Activated T-cell treated with anti-CD3 and anti-CD28 coated beads for 24 hours (primary cell): ENCODE measurements around the gene HSF2BP.
"Not testable (repeated sequence)": the region's sequence is repeated elsewhere in the genome, so short reads cannot be mapped to it uniquely, and the experiment has no call there.

Experiments
- DNase-seq: peaks from one replicate; pipeline ENCODE4 v3.0.0-alpha.2; 2020; ENCODE audit warnings: low read depth

Gene HSF2BP

DNA sequence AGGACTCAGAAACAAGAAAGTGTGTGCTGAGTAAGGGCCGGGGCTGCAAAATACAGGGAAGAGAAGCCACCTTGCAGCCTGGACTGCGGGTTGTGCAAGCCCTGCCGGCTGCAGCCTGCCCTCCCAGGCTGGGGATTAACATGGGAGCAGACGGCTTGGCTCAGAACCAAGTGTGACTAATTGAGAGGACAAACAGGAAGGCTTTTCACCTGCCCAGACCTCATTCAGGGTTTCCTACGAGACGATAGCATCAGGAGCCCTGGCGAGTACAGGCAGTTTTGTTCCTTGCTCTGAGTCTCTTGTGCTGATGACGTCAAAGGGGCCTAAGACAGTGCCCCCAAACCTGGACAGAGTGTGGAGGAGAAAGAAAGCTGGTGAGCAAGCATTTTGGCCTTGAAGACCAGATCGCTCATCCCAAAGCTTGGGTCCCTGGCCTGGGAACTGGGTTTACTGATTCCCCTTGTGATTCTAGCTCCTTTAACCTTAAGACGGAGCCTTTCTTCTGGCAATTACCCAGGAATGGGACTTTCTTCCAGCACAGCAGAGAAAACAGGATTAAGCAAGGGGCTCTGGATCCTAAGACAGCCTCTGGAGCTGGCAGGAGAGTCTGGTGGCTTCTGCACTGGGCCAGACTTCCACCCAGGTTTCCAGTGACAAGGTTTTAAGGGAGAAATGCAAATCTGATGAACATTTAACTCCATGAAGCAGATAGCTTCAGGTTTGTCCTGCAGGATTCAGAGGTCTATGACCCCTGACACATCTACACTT is 142.2 kb downstream of the HSF2BP start:
- DNase-seq = not testable (repeated sequence)

DNA sequence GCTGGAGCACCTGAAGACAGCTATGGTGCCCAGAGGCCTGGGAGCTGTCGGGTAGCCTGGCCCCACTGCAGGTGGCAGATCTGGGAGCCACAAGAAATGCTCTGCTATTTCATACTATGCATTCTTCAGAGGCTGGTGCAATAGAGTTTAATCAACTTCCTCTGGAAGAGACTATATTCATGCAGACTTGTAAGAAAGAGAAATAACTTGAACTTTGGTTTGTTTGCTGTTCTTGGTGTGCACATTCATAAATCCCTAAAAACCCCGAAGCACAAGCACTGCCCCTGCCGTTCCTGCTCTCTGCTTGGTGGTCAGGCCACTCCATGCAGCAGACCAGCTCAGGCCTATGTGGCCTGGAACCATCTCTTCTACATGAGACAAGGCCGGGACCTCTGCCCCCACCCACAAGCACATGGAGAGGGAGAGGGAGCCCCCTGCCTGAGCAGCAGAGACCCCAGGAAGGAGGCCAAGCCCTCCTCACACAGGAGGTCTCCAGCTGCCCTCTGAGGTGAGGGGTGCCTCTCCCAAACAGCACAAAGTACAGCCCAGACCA is 142.9 kb downstream of the HSF2BP start:
- not testable (repeated sequence) for DNase-seq

DNA sequence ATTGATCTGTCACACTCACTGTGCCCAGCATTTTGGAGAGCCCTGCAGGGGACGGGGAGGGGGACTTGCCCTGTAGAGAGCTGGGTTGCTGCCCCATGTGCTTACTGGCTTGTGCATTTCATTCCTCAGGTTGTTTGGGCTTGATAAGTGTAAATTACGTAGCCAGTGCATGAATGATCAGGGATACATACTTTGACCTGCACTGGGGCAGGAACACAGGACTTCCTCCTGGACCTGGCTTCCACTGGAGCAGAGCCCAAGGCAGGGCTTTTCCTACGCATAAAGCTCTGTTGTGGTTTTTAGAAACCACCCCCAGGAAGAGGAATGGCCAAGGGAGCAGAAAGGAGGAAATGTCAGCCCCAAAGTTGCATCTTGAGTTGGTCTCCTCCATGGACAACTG is 144.5 kb downstream of the HSF2BP start:
- not testable (repeated sequence) for DNase-seq

DNA sequence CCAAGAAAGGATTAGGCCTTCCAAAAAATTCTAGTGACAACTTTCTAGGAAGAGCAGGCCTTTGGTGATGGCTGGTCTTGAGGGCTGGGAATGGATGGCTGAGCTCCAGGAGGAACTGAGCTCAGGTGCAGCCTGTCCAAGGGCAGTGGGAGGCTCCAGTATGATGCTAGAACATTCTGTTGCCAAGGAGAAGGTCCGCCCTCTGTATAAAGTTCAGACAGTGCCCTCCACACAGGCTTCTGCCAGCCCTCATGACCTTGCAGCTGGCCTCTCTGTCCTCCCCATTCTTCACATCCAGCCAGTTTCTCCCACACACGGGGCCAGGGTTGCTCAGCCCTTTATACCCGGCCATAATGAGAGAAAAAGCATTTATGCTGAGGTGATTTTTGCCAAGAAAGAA is 146.3 kb downstream of the HSF2BP start:
- not testable (repeated sequence) for DNase-seq

DNA sequence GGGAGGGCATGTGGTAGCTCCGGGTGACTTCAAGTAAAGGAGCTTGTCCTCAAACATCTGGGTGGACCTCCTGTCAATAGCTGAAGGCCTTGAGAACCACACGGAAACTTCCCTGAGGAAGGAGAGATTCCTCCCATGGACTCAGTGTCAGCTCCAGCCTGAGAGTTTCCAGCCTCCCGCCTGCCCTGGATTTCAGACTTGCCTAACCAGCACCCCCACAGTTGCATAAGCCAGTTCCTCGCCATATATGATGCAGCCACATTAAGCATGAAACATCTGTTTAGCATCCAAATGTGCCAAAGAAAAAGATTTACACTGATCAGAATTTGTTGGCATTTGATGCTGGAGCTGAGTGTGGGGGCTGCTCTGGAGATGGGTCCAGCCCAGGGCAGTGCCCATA is 148.1 kb downstream of the HSF2BP start:
- not testable (repeated sequence) for DNase-seq

DNA sequence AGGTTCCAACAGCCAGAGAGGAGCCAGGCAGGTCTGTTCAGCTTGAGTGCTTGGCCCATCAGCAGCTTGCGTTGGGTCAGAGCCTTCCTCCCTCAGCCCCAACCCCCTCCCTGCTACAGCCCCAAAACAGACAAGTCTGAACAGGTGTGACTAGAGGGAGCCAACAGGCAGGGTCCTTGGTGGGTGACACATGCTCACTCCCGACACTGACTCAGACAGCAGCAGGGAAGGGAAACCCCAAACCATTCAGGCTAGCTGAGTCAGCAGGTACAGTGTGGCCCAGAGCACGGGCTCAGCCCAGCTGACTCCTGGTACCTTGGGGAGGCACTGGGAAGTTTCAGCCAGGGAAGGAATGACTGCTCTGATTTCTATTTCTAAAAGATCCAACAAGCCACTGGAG is 148.6 kb downstream of the HSF2BP start:
- not testable (repeated sequence) for DNase-seq

DNA sequence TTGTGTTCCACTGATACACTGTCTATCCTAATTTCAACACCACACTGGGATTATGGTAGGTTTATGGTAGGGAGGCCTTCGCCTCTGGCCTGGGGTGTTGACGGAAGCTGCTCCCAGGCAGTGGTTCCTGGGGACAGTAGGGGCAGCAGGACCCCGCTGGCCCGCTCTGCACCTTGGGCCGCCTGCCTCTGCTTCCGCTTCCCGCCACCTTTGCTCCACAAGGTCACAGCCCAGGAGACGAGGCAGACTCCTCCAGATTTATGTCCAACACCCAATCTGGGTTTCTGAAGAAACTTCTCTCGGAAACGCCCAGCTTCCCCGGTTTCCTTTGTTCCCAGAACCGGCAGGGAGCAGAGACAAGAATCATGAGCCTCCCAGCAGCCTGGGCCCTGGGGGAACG is 155.4 kb downstream of the HSF2BP start:
- DNase-seq = not testable (repeated sequence)

DNA sequence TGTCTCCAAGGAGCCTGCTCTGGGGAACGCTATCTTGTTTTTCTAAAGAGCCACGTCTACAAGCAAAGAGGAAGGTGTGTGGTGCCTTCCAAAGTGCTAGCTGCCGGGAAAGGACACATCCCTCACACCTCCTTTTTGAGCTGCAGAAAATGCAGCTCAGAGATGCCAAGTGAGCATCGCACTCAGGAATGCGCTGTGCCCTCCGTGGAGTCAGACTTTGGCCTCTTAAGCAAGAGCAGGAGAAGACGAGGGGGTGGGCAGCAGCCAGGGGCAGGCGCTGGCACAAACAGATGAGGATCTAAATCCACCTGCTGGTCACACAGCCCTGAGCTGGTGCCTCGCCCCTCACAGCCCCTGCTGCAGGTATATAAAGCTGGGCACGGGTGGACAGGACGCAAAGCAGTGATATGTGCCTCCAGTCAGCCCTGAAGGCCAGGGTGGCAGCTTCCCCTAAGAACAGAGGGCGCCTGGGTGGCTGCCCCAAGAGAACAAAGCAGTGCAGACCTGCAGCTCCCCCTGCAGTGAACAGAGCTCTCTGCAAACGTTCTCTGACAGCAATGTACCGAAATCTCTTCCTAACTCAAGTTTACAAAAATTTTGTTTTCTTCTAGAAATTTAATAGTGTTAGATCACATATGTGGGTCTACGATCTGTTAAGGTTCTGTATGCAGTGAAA is 156.1 kb downstream of the HSF2BP start:
- not testable (repeated sequence) for DNase-seq

DNA sequence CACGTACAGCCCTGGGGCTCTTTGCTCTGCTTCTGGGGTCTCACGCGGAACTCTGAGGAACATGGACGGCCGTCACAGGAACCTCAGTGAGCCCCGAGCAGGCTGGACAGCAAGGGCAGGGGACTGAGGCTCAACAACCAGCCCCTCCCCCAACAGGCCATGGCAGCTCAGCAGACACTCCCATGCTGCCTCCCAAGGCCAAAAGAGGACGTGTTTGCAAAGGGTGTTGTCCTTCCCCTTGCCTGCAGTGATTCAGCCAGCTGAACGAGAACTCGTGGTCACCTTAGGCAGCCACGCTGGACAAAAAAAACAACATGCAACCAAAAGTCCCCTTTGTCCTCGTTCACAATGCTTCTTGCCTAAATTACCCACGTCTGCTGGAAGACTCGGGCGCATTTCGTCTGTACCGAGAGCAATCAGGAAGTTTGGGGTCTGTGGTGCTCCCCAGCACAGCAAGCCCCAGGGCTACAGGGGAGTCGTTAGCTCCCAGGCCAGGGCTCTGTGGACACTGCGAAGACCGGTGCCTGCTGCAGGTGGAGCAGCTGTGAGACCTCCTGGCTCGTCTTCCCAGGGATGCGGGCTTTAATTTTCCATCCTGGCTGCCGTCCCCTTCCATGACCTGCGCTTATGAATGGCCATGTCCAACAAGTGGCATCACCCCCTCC is 156.7 kb downstream of the HSF2BP start:
- DNase-seq = not testable (repeated sequence)

DNA sequence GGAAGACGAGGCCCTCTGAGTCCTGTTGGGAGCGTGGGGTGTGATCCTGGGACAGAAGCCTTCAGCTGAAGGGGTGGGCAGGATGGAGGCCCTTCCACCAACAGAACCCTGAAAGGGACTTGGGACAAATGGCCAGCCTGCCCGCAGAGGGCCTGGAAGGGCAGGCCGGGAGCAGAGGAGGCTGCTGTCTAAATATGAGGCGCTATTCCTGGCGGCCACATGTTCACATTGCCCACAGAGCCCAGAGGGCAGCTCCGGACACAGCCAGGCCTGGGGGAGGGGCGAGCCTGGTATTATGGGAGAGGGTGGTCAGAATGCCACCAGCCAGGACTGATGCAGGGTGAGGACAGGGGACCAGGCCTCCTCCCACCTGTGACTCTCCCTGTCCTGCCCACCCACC is 160.4 kb downstream of the HSF2BP start:
- not testable (repeated sequence) for DNase-seq

DNA sequence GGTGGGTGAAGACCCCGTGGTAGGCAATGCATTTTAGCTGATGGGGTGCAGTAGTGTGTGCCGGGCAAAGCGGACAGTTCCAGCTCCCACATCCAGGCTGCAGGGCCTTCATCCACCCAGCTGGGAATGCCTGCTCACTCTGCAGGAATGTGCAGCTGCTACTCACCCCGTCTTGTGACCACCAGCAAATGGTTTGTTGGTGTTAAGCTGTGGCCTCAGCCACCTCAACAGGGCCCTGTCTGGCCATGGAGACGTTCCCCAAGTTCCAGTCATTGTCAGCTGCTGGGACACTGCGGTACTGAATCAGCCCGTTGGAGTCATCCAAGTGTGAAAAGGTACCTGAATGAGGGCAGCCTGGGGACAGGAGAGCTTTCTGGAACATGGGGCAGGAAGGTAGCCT is 161.2 kb downstream of the HSF2BP start:
- not testable (repeated sequence) for DNase-seq

DNA sequence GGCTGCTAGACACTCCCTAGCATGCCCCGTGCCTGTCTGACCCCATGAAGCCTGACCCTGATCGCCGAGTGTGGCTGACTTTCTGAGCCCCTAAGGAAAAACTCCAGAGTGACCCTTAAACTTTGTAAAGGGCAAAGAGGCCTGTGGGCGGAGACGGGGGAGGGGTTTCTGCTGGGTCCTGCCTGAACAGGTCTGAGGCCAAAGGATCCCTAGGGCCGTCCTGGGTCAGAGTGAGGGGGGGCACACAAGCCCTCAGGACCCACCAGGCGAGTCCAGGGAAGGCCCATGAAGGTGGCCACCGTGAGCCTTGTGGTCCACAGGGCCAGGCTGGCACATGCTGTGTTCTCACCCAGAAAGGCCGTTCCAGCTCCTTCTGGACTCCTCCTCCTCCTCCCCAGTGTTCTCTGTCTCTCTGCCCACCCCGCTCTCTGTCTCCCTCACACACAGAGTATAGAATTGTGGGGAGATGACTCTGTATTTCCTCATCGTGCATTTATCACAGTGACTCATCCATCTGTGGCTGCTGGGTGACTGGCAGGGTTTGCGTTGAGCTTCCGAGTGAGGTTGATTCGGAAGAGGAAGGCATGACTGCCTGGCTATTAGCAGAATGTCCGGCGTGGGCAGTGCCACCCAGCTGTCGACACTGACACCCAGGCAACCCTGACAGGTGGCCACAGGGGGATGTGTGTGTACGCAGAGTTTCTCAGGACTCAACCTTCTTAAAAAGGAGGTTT is 164.8 kb downstream of the HSF2BP start:
- DNase-seq = not testable (repeated sequence)

DNA sequence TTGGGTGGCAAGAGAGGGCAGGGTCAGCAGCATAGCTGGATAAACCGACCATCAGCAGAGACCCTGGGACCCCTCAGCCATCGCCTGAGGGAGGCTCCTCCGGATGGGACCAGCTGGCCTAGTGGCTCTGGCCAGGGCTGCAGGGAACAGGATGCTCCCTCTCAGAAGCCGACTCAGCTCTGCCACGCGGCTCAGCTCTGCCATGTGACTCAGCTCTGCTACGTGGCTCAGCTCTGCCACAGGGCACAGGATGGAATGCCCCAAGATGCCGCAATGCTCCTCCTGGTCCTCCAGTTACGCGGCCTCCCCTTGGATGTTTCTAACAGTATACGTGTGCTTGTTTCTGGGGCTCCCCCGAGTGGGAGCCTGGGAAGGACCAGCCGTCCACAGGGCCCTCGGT is 165.8 kb downstream of the HSF2BP start:
- not testable (repeated sequence) for DNase-seq

DNA sequence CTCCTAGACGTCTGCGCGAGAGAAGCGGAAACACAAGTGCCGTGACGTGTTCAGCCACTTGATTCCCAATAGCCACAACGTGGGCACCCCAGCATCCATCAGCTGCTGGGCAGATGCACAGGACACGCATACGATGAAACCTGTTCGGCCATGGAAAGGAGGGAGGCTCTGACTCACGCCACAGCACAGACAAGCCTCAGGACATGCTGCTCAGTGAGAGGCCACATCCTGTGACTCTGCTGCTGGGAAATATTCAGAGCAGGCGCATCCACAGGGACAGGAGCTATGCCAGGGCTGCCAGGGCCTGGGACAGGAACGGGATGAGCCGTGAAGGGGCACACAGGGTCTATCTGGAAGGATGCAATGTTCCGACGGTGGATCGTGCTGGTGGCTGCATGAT is 171.1 kb downstream of the HSF2BP start:
- DNase-seq = not testable (repeated sequence)

DNA sequence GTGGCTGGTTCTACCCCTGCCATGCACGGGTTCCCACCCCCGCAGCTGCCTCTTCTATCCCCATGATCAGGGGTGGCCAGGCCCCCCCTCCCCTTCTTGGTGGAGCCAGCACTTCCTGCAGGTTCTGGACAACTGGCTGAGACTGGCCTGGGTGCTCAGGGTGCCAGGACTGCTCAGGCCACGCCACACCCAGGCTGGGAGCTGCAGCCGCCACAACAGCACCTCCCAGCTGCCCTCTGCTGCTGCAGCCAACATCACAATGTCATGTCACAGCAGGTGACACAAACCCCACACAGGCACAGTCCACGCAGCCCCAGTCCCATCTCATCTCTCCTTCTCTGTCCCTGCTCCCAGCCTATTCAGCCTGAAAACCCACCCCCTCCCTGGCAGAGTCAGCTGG is 173.2 kb downstream of the HSF2BP start:
- not testable (repeated sequence) for DNase-seq

DNA sequence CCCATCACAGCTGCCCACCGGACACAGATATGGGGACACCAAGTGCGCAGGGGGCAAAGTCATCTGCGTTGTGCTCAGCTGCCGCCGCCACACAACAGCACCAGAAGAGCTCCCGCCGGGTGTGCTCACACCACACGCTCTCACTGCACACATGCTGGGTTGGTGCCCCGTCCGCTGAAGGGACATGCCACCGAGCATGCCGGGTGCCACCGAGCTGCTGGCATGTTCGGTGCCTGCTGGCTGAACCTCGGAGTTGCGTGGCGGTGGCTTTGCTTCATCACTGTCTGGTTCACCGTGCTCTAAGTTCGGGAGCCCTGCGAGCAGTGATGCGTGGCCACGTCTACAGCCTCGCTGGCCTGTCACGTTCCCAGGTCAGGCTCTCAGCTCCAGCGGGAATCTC is 174.3 kb downstream of the HSF2BP start:
- not testable (repeated sequence) for DNase-seq

DNA sequence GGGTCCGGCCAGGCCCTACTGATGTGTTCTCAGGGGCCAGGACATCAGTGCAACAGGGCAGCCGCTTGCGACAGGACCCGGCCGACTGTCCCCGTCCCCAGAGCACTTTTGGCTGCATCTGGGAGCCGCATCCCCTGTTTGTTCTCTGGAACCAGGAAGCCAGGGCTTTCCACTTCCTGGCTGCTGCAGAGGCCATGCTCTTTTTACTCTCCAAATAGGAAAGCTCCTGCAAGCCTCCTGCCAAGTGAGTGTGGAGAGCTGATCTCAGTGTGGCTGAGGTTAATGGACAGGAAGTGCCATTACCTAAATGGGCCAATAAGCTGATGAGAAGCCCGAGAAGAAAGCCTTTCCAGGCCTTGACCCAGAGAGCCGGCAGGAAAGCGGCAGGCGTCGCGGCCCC is 180.1 kb downstream of the HSF2BP start:
- not testable (repeated sequence) for DNase-seq
